Raji (cell line): ENCODE results near the gene ZBTB6.

Source experiments
- POLR2A ChIP-seq: IDR thresholded peaks from 2 replicates; pipeline ENCODE4 v1.6.1; 2011; ENCODE audit warnings: low read depth, low read length, control low read depth; ENCODE audit not compliant: insufficient read depth

Gene ZBTB6

GRCh38 chr9:122912964-122913673 is at the start of gene ZBTB6:
Gene ZBTB6, minus strand, starts transcription at chr9:122913323. Its CDS starts 1,251 bp downstream, at chr9:122912072.
- TF ChIP-seq POLR2A = peak; percentile 82

GRCh38 chr9:122961139-122961538 is 48.0 kb upstream of the ZBTB6 start:
- no peak for TF ChIP-seq POLR2A

- TF ChIP-seq POLR2A = no peak
Observed at GRCh38 chr9:122955961-122956360, 42.8 kb upstream of the ZBTB6 start.

- no peak for TF ChIP-seq POLR2A
Observed at GRCh38 chr9:122954253-122954691, 41.1 kb upstream of the ZBTB6 start.

GRCh38 chr9:122951056-122951455 is 37.9 kb upstream of the ZBTB6 start:
- no peak for TF ChIP-seq POLR2A

- TF ChIP-seq POLR2A = no peak
Observed at GRCh38 chr9:122950263-122950662, 37.1 kb upstream of the ZBTB6 start.

- no peak for TF ChIP-seq POLR2A
Observed at GRCh38 chr9:122949696-122950095, 36.6 kb upstream of the ZBTB6 start.

- no peak for TF ChIP-seq POLR2A
Observed at GRCh38 chr9:122948313-122948712, 35.2 kb upstream of the ZBTB6 start.

GRCh38 chr9:122946461-122947005 is 33.4 kb upstream of the ZBTB6 start:
- no peak for TF ChIP-seq POLR2A

- TF ChIP-seq POLR2A = no peak
Observed at GRCh38 chr9:122944960-122945888, 32.1 kb upstream of the ZBTB6 start.

- no peak for TF ChIP-seq POLR2A
Observed at GRCh38 chr9:122941582-122942234, 28.6 kb upstream of the ZBTB6 start.

GRCh38 chr9:122940749-122941581 is 27.8 kb upstream of the ZBTB6 start, which contains the start of gene RABGAP1:
Gene RABGAP1, plus strand, starts transcription at chr9:122941020. Its CDS starts 16,040 bp downstream, at chr9:122957060.
- TF ChIP-seq POLR2A = peak; percentile 90

- no peak for TF ChIP-seq POLR2A
Observed at GRCh38 chr9:122940454-122940748, 27.3 kb upstream of the ZBTB6 start.

- no peak for TF ChIP-seq POLR2A
Observed at GRCh38 chr9:122939601-122940000, 26.5 kb upstream of the ZBTB6 start.
